IPS DF 4.7 (cell line): ENCODE results near the gene GRN.

ENCODE experiments used
- DNase-seq: peaks from one replicate; pipeline ENCODE4 v3.0.0-alpha.2; 2013; ENCODE audit warnings: low spot score; ENCODE audit errors: extremely low read depth

Gene GRN

DNA sequence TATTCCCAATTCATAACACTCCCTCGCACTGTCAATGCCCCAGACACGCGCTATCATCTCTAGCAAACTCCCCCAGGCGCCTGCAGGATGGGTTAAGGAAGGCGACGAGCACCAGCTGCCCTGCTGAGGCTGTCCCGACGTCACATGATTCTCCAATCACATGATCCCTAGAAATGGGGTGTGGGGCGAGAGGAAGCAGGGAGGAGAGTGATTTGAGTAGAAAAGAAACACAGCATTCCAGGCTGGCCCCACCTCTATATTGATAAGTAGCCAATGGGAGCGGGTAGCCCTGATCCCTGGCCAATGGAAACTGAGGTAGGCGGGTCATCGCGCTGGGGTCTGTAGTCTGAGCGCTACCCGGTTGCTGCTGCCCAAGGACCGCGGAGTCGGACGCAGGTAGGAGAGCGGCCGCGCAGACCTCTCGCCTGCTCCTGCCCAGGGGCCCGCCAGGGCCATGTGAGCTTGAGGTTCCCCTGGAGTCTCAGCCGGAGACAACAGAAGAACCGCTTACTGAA is at the start of gene GRN:
GRN (plus strand) TSS at position 364 of the 515 bp plus-strand sequence. CDS start 3,863 bp downstream, outside the sequence.
- peak; percentile 93 for DNase-seq

DNA sequence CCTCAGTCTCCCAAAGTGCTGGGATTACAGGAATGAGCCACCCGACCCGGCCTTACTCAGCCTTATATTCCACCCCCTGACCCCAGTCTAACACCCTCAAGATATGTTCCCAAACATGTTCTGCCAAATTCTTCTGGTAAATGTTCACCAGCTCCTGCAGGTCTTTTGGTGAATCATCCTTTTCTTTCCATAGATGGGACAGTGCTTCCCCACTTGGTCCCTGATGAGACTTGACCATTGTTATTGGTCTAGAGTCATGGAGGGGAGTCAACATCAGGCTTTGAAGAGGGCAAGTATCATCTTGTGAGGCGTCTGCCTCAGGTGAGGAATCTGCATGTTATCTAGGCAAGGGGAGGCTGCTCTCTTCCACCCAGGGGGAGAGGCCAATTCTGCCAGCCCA is 47.1 kb upstream of the GRN start:
- no peak for DNase-seq

DNA sequence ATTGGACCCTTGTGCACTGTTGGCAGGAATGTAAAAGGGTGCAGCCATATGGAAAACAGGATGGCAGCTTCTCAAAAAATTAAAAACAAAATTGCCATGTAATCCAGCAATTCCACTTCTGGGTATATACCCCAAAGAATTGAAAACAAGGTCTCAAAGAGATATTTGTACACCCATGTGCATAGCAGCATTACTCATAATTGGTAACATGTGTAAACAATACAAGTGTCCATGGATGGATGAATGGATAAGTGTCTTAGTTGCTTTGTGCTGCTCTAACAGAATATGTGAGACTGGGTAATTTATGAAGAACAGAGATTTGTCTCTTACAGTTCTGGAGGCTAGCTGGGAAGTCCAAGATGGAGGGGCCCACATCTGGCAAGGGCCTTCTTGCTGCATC is 40.5 kb upstream of the GRN start:
- no peak for DNase-seq

- DNase-seq = no peak
Measured at GRCh38 chr17:44307387-44308186, 37.5 kb upstream of the GRN start.

GRCh38 chr17:44308320-44308818 is 36.7 kb upstream of the GRN start, which contains the start of gene RUNDC3A:
TSS of gene RUNDC3A (plus strand) at chr17:44308601. CDS start at chr17:44308833, 232 bp downstream.
- no peak for DNase-seq

DNA sequence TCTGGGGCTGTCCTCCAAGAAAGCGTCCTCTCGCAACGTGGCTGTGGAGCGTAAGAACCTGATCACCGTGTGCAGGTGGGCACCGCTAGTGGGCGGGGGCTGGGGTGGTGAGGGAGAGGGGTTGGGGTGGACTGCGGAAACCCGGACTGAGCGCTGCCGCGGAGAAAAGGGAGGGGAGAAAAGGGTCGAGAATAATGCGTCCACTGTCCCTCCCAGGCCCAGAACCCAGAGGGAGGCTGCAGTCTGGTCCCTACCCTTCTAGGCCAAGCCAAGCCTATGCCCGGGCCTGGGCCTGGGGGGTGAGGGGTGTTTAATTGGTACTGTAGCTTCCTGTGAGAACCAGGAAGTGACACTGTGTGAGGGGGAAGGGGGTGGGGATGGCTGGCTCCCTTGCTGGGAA is 36.2 kb upstream of the GRN start:
- DNase-seq = no peak

GRCh38 chr17:44309472-44309871 is 35.6 kb upstream of the GRN start:
- DNase-seq = no peak

- DNase-seq = no peak
Measured at GRCh38 chr17:44310188-44310587, 34.9 kb upstream of the GRN start.

- no peak for DNase-seq
Measured at GRCh38 chr17:44310609-44311376, 34.3 kb upstream of the GRN start.

DNA sequence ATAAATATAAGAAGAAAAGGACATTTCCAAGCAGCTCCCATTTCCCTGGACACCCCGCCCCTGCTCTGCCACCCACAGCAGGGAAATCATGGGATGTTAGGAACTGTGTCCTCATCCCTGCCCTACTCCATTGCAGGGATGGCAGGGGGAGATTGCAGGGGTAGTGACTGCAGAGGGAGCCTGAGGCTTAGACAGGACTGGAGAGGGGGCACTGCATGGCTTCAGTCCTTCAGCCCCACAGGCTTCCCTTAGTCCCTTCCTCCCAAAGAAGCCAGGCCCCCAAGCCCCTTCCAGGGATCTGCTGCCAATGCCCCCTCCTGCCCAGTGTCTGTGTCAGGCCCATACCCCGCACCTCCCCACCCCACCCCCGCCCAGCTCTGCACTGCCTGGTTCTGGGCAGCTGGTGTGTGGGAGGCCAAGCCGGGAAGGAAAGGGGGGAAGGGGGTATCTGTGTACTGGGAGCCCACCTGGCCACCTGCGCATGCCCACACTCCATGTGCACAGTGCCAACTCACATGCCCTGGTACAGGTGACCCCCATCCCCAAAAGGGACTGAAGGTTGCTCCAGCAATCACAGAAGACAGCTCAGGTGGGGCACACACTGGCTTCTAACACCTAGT is 33.4 kb upstream of the GRN start:
- no peak for DNase-seq

DNA sequence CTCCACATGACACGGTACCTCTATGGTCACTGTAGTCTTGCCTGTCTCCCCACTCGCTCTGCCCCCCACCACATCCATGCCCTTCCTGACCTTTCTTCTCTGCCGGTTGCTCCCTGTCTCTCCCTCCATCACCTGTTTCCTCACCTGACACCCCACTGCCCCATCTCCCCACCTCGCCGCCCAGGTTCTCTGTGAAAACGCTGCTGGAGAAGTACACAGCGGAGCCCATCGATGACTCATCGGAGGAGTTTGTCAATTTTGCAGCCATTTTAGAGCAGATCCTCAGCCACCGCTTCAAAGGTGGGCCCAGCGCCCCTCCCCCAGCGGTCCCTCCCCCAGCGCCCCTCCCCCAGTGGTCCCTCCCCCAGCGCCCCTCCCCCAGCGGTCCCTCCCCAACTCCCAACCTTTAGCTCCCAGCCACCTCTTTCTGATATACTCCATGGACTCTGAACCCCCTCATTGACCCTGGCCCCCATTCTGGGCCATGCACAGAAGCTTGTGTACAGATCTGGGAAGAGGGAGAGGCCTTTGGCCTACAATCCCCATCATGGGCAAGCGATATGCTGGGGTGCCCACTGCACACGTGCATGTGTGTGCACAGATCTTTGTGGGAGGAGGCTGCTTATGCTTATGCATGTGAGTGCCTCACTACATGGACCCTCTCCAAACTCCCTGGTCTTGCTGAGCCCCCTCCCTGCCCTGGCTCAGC is 32.6 kb upstream of the GRN start:
- no peak for DNase-seq

DNA sequence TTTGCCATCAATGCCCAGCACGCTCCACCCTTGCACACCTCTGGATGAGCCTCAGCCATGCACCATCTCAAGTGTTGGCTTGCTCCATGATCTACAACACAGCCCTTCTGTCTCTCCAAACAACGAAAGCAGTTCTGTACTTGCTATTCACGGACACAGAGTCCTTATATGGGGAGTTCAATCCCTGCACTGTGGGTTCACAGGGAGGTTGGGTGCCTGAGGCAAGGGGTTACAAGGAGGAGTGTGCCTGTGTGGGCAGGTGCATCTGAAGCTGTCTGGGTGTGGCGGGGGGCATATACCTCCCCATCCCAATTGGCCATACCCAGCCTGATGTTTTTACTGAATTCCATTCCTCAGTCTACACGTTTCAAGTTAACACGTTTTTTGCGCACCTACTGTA is 31.1 kb upstream of the GRN start:
- DNase-seq = no peak

DNA sequence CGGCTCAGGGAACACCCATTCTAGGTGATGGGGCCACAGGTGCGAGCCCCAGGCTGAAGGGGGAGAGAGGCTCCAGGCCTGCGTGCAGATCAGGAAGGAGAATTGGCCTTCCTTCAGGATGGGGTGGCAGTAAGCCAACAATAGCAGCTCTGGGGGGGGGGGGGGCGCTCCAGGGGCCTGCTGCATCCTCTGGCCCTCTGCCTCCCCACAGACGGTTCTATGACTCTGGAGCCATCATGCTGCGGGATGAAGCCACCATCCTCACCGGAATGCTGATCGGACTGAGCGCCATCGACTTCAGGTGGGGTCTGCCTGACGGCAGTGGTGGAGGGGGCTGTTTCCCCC is 30.6 kb upstream of the GRN start:
- DNase-seq = no peak

DNA sequence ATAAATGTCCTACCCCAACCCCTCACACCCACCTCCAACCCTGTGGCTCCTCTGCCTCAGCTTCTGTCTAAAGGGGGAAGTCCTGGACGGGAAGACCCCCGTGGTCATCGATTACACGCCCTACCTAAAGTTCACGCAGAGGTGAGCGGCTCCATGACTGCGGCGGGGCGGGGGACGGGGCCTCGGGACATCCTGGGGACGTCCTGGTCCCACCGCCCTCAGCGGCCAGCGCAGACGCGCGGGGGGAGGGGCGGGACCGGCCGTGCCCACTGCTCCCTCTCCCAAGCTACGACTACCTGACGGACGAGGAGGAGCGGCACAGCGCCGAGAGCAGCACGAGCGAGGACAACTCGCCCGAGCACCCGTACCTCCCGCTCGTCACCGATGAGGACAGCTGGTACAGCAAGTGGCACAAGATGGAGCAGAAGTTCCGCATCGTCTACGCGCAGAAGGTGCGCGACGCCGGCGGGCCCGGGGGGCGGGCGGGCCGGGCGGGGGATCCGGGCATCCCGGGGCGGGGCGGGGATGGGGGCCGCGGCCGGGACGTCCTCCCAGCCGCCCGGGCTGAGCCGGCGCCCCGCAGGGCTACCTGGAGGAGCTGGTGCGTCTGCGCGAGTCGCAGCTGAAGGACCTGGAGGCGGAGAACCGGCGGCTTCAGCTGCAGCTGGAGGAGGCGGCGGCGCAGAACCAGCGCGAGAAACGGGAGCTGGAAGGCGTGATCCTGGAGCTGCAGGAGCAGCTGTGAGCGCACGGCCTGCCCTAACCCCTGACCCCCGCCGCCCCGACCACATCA is 30.0 kb upstream of the GRN start:
- DNase-seq = no peak

DNA sequence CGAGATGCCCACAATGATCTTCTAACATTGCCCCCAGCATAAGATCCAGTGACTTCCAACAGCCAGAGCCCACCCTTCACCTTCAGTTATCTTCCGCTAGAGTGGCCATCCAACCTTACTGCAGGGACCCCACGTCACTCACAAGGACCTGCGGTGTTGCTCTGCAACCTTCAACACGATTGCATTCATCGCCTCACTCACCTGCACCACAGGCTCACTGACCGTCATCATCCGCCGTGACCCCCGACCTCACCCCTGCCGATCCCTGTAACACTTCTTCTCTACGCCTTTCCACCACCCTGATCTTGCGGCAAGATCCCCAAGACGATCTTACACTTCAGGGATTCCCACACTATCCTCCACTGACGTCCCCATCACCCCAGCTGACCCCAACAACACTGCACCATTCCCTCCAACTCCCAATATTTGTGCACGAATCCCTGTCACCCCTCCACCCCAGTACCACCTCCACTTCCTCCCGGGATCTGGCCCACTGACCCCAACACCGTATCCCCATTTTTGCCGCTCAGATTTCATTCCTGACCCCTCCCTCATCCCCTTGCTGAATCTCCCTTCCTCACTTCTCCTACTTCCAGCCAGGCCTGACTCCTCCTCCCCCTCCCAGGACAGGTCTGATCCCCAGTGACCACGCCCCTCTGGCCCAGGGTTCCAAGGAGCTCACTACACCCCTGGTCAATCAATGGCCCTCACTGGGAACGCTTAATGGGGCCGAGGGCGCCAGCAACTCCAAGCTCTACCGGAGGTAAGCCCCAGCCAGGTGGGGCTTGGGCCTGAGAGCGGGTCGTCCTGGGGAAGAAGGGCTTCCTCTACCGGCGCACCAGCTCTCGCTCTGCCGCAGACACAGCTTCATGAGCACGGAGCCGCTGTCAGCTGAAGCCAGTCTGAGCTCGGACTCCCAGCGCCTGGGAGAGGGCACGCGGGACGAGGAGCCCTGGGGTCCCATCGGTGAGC is 29.1 kb upstream of the GRN start:
- no peak for DNase-seq

GRCh38 chr17:44317545-44317944 is 27.6 kb upstream of the GRN start:
- no peak for DNase-seq

DNA sequence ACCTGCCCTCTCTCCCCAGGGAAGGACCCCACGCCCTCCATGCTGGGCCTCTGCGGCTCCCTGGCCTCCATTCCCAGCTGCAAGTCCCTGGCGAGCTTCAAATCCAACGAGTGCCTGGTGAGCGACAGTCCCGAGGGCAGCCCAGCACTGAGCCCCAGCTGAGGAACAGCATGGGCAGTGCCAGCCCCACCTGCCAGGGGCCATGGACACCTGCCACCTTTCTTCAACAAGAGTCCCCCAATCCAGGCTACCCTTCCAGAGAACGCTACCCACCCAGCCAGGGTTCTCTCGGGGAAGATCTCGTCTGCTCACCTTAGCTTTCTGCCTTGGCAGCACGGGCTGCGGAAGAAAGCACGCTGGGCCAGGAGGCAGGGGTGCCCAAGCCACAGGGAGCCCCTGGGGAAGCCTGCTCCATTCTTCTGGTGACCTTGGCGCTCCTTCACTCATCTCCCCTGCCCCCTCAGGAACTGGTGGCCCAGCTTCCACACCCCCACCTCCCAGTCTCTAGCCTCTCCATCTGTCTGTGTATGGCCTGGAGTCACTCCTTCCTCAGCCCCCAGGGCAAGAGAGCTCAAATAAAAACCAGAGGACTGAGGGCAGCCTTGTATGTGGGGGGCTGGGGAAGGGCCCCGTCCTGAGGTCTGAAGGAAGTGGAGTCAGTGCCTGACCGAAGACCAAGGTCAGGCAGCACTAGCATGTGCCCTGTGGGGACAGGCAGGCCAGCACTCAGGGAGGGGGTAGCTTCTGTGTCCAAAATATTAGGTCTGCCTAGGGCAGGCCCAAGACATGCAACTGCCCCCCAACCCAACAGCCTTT is 26.8 kb upstream of the GRN start:
- no peak for DNase-seq

- no peak for DNase-seq
Measured at GRCh38 chr17:44320066-44320465, 25.0 kb upstream of the GRN start.
